Measurements from ENCODE around the gene RPS6KA5. TPM values are rescaled to one million over a fixed set of nuclear protein-coding genes. Genes with fewer than 3 reads are reported as not detected.

Gene RPS6KA5
- total and polyA plus RNA-seq, 9 of the 15 experiments (the other 6 are each of a cell fraction or from before 2014, with no cell fraction given): 0.88 to 7.7 (median 4.7) TPM

DNA sequence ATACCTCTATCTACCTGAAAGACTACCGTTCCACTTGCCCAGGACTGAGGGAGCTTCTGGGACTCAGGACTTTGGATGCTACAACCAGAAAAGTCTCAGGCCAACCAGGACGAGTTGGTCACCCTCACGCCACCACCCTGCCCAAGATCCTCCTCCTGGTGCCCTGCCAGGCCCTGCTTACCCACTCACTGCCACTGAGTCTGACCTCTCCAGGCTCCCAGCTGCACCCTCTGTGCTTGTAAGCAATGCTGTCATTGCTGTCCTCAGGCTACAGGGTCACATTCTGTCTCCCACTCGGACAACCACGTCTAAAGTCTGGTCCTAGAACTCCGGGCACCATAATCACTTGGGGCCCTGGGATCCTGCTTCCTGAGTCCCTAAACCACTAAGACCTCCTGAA is 253.4 kb downstream of the RPS6KA5 start (continued):
- TF ChIP-seq NFE2 (IDR thresholded peaks at IDR 0.05; ENCODE audit: low read depth) (no peak), HDAC2 (IDR thresholded peaks at IDR 0.05) (no peak), MYBL2 (IDR thresholded peaks at IDR 0.05; ENCODE audit: low read depth) (no peak), MYBL2 (CRISPR knock-in tag; IDR thresholded peaks at IDR 0.05; ENCODE audit: borderline replicate concordance) (no peak), HEY1 (CRISPR knock-in tag; IDR thresholded peaks at IDR 0.05; ENCODE audit: borderline replicate concordance) (no peak), ZNF431 (CRISPR knock-in tag; IDR thresholded peaks at IDR 0.05) (no peak)
- TF ChIP-seq, protein P1, sequence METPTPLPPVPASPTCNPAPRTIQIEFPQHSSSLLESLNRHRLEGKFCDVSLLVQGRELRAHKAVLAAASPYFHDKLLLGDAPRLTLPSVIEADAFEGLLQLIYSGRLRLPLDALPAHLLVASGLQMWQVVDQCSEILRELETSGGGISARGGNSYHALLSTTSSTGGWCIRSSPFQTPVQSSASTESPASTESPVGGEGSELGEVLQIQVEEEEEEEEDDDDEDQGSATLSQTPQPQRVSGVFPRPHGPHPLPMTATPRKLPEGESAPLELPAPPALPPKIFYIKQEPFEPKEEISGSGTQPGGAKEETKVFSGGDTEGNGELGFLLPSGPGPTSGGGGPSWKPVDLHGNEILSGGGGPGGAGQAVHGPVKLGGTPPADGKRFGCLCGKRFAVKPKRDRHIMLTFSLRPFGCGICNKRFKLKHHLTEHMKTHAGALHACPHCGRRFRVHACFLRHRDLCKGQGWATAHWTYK (CRISPR knock-in tag; IDR thresholded peaks at IDR 0.05): no peak

GRCh38 chr14:90805662-90806540 is 254.5 kb downstream of the RPS6KA5 start:
- H3K9ac ChIP-seq (ENCODE audit: insufficient read depth in 1 of 2, low read depth in 2 of 2, low read length in 2 of 2): peak overlapping the region; percentile 87 to 89
- DNase-seq (ENCODE audit: extremely low read depth in 1 of 4, low spot score in 3 of 4) (peak; percentile 40 to 83 (median 62)), ATAC-seq (peak; percentile 39), FAIRE-seq (peak; percentile 67)
- in situ Hi-C loops (cut with MboI): no loop called here
- no TSS peak for BruUV-seq (replicated peaks)
- peak overlapping the region; percentile 97 for H3K27ac ChIP-seq (ENCODE audit: extremely low read depth, low read depth, low read length)
- no peaks in the 10 kb centered on the region for H3K9me1 ChIP-seq (ENCODE audit: control insufficient read depth, insufficient read depth, low read length)
- no peaks in the 10 kb centered on the region for H3K27me3 ChIP-seq (ENCODE audit: control insufficient read depth in 2 of 2, insufficient read depth in 2 of 2, low read length in 2 of 2)
- WGBS (ENCODE audit: insufficient coverage, low coverage, missing lambda C conversion rate): 5% methylated on average over 12 of the region's 21 CpGs
- intact Hi-C loops (cut with micrococcal nuclease): loop anchor here (2.0 to 5.0 kb wide), 2 partner anchors 45 to 424 kb away; no protein-coding TSS in a partner anchor
- H3K4me2 ChIP-seq (ENCODE audit: insufficient read depth, low read length): peak overlapping the region; percentile 82
- H4K20me1 ChIP-seq (replicated peaks; ENCODE audit: control insufficient read depth, insufficient read depth, low read length): no peaks in the 10 kb centered on the region; the same call in 1 of the 2 replicates
- H3K4me3 ChIP-seq: peak overlapping the region; percentile 9; the same call in 1 of the 2 replicates
- H2AFZ ChIP-seq (ENCODE audit: low read depth, low read length): no peak overlapping the region
- H3K79me2 ChIP-seq (ENCODE audit: control insufficient read depth, insufficient read depth, low read length): peaks cover 90% of the 10 kb centered on the region
- POLR2A ChIA-PET: interaction anchor here (0.6 to 2.6 kb wide), 2 partner anchors 11 to 19 kb away, joined by 3 to 10 read pairs; no protein-coding TSS in a partner anchor
- peaks cover 66 to 84% of the 10 kb centered on the region in 2 experiments for H3K4me1 ChIP-seq (replicated peaks in 1 of 2; ENCODE audit: control insufficient read depth in 2 of 2, insufficient read depth in 2 of 2, low read length in 2 of 2)
- H3K9me3 ChIP-seq (replicated peaks; ENCODE audit: control insufficient read depth, insufficient read depth, low read depth, low read length): no peaks in the 10 kb centered on the region
- CTCF ChIA-PET (ENCODE audit: low intra/inter-chr PET ratio): no interaction called here
- peaks cover 15% of the 10 kb centered on the region; the same call in 2 of the 3 replicates for H3K36me3 ChIP-seq (ENCODE audit: control insufficient read depth, insufficient read depth, low read length)
- TF ChIP-seq SMAD3 (CRISPR knock-in tag; conservative IDR thresholded peaks at IDR 0.05): no peak
- TF ChIP-seq SMARCA4 (IDR thresholded peaks at IDR 0.05): peak; percentile 58
- TF ChIP-seq ZNF766 (CRISPR knock-in tag; conservative IDR thresholded peaks at IDR 0.05): no peak
- no peak for TF ChIP-seq HNRNPL (IDR thresholded peaks at IDR 0.05; ENCODE audit: low read depth, low read length)
- no peak for TF ChIP-seq SETDB1 (IDR thresholded peaks at IDR 0.05; ENCODE audit: low read length)
- no peak for TF ChIP-seq E4F1 (CRISPR knock-in tag; IDR thresholded peaks at IDR 0.05; ENCODE audit: borderline replicate concordance)
- TF ChIP-seq TRIM24 (IDR thresholded peaks at IDR 0.05): no peak
- TF ChIP-seq, protein P2, sequence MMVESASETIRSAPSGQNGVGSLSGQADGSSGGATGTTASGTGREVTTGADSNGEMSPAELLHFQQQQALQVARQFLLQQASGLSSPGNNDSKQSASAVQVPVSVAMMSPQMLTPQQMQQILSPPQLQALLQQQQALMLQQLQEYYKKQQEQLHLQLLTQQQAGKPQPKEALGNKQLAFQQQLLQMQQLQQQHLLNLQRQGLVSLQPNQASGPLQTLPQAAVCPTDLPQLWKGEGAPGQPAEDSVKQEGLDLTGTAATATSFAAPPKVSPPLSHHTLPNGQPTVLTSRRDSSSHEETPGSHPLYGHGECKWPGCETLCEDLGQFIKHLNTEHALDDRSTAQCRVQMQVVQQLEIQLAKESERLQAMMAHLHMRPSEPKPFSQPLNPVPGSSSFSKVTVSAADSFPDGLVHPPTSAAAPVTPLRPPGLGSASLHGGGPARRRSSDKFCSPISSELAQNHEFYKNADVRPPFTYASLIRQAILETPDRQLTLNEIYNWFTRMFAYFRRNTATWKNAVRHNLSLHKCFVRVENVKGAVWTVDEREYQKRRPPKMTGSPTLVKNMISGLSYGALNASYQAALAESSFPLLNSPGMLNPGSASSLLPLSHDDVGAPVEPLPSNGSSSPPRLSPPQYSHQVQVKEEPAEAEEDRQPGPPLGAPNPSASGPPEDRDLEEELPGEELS (CRISPR knock-in tag; IDR thresholded peaks at IDR 0.05; ENCODE audit: borderline replicate concordance): no peak
- TF ChIP-seq POLR2A (conservative IDR thresholded peaks at IDR 0.05): no peak; the same call in 1 of the 2 replicates
